GM13977 (cell line): ENCODE data around the gene BRCA2.

Source experiments
- DNase-seq: peaks from one replicate; pipeline ENCODE4 v3.0.0; 2012; ENCODE audit warnings: low spot score
- CTCF ChIP-seq: IDR thresholded peaks from 2 replicates; pipeline ENCODE4 v1.5.1; 2012; ENCODE audit warnings: mild to moderate bottlenecking, control low read depth; ENCODE audit not compliant: insufficient read depth; ENCODE audit errors: extremely low read depth, missing control alignments
- in situ Hi-C: fragments of 300-500 bp; cut with MboI; formaldehyde crosslinking; loops from one replicate; pipeline ENCODE4 v1.12.0; 2022; ENCODE audit warnings: low sequenced_read_pairs, low pct_unique_long_range_greater_than_20kb, mixed read lengths, inconsistent platforms; ENCODE audit not compliant: unreplicated experiment

Gene BRCA2

DNA sequence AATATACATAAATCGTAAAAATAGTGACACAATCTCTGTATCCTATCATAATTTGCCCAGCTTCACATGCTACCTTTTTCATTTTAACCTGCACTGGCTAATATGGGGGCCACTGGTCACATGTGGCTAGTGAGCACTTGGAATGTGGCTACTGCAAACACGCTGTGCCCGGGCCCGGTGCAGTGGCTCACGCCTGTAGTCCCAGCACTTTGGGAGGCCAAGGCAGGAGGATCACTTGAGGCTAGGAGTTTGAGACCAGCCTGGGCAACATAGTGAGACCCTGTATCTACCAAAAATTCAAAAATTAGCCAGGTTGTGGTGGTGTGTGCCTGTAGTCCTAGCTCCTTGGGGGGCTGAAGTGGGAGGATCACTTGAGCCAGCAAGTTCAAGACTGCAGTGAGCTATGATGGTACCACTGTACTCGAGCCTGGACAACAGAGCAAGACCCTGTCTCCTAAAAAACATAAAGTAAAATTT lies 114.2 kb downstream of the BRCA2 start:
- in situ Hi-C loops: no loop called here
- no peak for TF ChIP-seq CTCF
- DNase-seq: no peak

- TF ChIP-seq CTCF: no peak
- DNase-seq: no peak
- in situ Hi-C loops: no loop called here
Observed at GRCh38 chr13:32430018-32430747, 114.9 kb downstream of the BRCA2 start.

GRCh38 chr13:32431361-32431760 lies 116.1 kb downstream of the BRCA2 start:
- no peak for DNase-seq
- no peak for TF ChIP-seq CTCF
- in situ Hi-C loops: no loop called here

- no peak for TF ChIP-seq CTCF
- no peak for DNase-seq
- in situ Hi-C loops: no loop called here
Observed at GRCh38 chr13:32432856-32433255, 117.5 kb downstream of the BRCA2 start.

GRCh38 chr13:32438871-32439270 lies 123.6 kb downstream of the BRCA2 start:
- in situ Hi-C loops: no loop called here
- no peak for TF ChIP-seq CTCF
- DNase-seq: no peak

- in situ Hi-C loops: no loop called here
- peak; percentile 63 for DNase-seq
- peak; percentile 41 for TF ChIP-seq CTCF
Observed at GRCh38 chr13:32443111-32443510, 127.8 kb downstream of the BRCA2 start.
